Endothelial cell of umbilical vein (primary cell): Measurements from ENCODE around the gene CLIC5.

Experiments
- EZH2 ChIP-seq: IDR thresholded peaks from 2 replicates; pipeline ENCODE4 v1.6.1; 2012; ENCODE audit warnings: borderline replicate concordance, low read depth, mild to moderate bottlenecking, moderate library complexity, low read length, inconsistent platforms; ENCODE audit not compliant: severe bottlenecking
- GATA2 ChIP-seq: IDR thresholded peaks from 2 replicates; pipeline ENCODE4 v1.7.0; 2011; ENCODE audit warnings: low read depth, mild to moderate bottlenecking, moderate library complexity, mixed read lengths, low read length; ENCODE audit not compliant: insufficient read length, insufficient read depth
- POLR2A ChIP-seq: IDR thresholded peaks from 2 replicates; pipeline ENCODE4 v1.6.1; 2012; ENCODE audit warnings: low read depth, mild to moderate bottlenecking, control low read depth, low read length
- POLR2AphosphoS5 ChIP-seq: IDR thresholded peaks from 2 replicates; pipeline ENCODE4 v1.6.1; 2012; ENCODE audit warnings: low read depth, mild to moderate bottlenecking, control low read depth, low read length, moderate library complexity; ENCODE audit not compliant: insufficient read depth
- TF ChIP-seq, protein P1 (sequence below), 2 donors: IDR thresholded peaks; 1 replicate in 1 of 2; 2 replicates in 1 of 2; pipeline ENCODE4 v1.5.1; 2011; ENCODE audit warnings: low read length in 2 of 2, mild to moderate bottlenecking in 2 of 2, moderate library complexity in 2 of 2, control low read depth in 1 of 2, inconsistent platforms in 1 of 2, low read depth in 1 of 2; ENCODE audit not compliant: insufficient read depth in 1 of 2; ENCODE audit errors: extremely low read depth in 1 of 2

DNA sequence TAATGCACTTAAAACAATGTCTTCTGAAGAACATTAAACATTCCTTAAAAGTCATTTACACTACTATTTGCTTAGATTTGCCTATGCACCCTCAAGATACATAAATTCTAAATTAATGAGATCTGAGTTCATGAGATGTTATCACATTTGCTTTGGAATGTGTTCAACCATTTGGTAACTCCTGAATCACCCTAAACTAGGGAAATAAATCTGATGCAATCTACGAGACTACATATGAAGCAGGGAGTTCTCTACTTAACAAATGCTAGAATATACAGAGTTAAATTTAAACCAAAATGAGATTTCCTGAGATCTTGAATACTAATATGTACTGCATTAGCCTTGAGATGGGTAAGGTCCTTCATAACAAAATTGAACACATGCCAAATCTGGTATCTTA is 170.1 kb downstream of the CLIC5 start:
- TF ChIP-seq, protein P1, sequence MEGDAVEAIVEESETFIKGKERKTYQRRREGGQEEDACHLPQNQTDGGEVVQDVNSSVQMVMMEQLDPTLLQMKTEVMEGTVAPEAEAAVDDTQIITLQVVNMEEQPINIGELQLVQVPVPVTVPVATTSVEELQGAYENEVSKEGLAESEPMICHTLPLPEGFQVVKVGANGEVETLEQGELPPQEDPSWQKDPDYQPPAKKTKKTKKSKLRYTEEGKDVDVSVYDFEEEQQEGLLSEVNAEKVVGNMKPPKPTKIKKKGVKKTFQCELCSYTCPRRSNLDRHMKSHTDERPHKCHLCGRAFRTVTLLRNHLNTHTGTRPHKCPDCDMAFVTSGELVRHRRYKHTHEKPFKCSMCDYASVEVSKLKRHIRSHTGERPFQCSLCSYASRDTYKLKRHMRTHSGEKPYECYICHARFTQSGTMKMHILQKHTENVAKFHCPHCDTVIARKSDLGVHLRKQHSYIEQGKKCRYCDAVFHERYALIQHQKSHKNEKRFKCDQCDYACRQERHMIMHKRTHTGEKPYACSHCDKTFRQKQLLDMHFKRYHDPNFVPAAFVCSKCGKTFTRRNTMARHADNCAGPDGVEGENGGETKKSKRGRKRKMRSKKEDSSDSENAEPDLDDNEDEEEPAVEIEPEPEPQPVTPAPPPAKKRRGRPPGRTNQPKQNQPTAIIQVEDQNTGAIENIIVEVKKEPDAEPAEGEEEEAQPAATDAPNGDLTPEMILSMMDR (IDR thresholded peaks at IDR 0.05; ENCODE audit: extremely low read depth in 1 of 2, insufficient read depth in 1 of 2, low read depth in 1 of 2, low read length in 2 of 2): no peak
- TF ChIP-seq POLR2A (no peak), POLR2AphosphoS5 (no peak), EZH2 (no peak), GATA2 (no peak)
